Heart left ventricle (tissue), 13 donors: ENCODE measurements around the gene SMC3.

Source experiments
- CTCF ChIP-seq, 12 donors: fragments of 200-600 bp; sonication (generic) in 4 of 12; IDR thresholded peaks; one replicate each; pipeline versions ENCODE4 v1.5.0 to v1.8.0; 2018 to 2022; ENCODE audit warnings: antibody characterized with exemption in 12 of 12, mild to moderate bottlenecking in 5 of 12
- POLR2A ChIP-seq, 2 donors: fragments of 450-650 bp; IDR thresholded peaks; one replicate each; pipeline ENCODE4 v1.6.1; 2017; ENCODE audit warnings: antibody characterized with exemption in 2 of 2, mild to moderate bottlenecking in 2 of 2, moderate library complexity in 2 of 2
- donor health status: ischemic (EF 13 %, LVEDD 7.1; RV severe dilation, severe dysfunction).
- donor health status: DM: no; HTN: yes; CAD: no.
- donor health status: DM: no; HTN: no; CAD: no.
- donor health status: ischemic (EF 25% LVEDD 6.9; RV normal size, moderate dysfunction).
- donor health status: ischemic (EF 25% LVEDD 5.7; RV mildly dilated, moderate dysfunction).
- donor health status: ischemic (EF 35%, LVEDD 5.7; RV mildly dilated, moderate dysfunction).
- donor health status: nonischemic (EF 11% LVEDD 7.7; RV severe dilation, severe dysfunction).
- donor health status: DM: yes; HTN: yes; CAD: no.
- donor health status: PGD.
- donor health status: ischemic (EF 29% LVEDD 5.4; RV normal size, mild dysfunction).
- donor health status: nonischemic (EF 23%, LVEDD 6.1; RV moderate dilation, normal function).

DNA sequence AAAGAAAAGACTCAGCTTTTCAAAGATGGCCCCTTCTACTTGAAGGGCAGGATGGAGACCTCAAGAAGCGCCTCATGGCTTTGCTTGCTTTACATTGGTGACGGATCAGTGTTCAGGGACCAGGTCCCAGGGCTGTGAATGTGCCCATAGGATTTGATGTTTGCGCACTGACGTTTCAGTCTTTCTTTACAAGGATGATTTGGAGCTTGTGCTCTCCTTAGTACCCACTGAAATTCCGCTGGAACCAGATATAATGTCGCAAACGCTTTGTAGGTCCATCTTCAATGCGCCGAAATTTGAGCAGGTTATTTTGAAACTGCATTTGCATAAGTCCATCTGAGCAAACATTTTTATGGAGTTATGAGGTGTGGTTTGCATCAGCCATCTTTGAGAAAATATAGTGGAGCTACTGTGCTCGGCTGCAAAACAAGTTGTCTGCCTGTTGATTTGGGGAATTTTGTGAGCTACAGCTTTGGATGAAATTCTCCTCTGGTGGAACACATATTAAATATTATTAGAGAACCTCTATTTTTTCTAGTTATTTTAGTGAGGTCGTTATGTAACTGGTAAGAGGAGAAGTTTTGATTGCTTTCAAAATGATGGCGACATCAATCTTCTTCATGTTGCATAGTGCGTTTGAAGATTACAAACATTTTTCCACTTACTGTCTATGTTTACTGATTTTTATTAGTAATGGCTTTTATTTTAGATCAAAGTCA lies 79.1 kb downstream of the SMC3 start:
- TF ChIP-seq POLR2A (IDR thresholded peaks at IDR 0.05) (peak in 1 of 2 donors; percentile 53), CTCF (IDR thresholded peaks at IDR 0.05) (no peak)
